B cell (primary cell): ENCODE results near the gene MAP3K4.

Source experiments
- CTCF ChIP-seq: fragments of 200-600 bp; IDR thresholded peaks from one replicate; pipeline ENCODE4 v1.8.0; 2022; ENCODE audit warnings: antibody characterized with exemption, mild to moderate bottlenecking
- EZH2 ChIP-seq: IDR thresholded peaks from 2 replicates; pipeline ENCODE4 v1.6.1; 2012; ENCODE audit warnings: borderline replicate concordance, low read depth, mild to moderate bottlenecking, moderate library complexity, low read length; ENCODE audit not compliant: insufficient read depth, poor library complexity, severe bottlenecking

GRCh38 chr6:160962835-160963623 is 28.5 kb upstream of the MAP3K4 start:
- no peak for TF ChIP-seq CTCF
- TF ChIP-seq EZH2: no peak
